Measurements from ENCODE around the gene HIPK2. TPM values are rescaled to one million over a fixed set of nuclear protein-coding genes. Genes with fewer than 3 reads are reported as not detected.

The HIPK2 gene
- total and polyA plus RNA-seq, 2 experiments from 2014 or later, result 23.2 to 47.0 TPM

- H3K27me3 ChIP-seq, result no peaks in the 10 kb centered on the region
- no peak for DNase-seq (ENCODE audit: low read depth in 1 of 2, low spot score in 1 of 2)
- H3K36me3 ChIP-seq, result no peaks in the 10 kb centered on the region
- no peaks in the 10 kb centered on the region for H3K9me3 ChIP-seq (ENCODE audit: low read depth)
- H3K4me3 ChIP-seq, result no peak overlapping the region
- peak overlapping the region; percentile 63 for H3K27ac ChIP-seq
- no peak for TF ChIP-seq CTCF (IDR thresholded peaks at IDR 0.05; ENCODE audit: low read depth, low read length)
- H3K4me1 ChIP-seq (ENCODE audit: low read depth), result peaks cover 15% of the 10 kb centered on the region
These were observed 110.4 kb downstream of the HIPK2 start for GRCh38 chr7:139667377-139667776.

GRCh38 chr7:139666501-139666900, 111.3 kb downstream of the HIPK2 start:
- H3K27ac ChIP-seq, result peak overlapping the region; percentile 63
- no peak for TF ChIP-seq CTCF (IDR thresholded peaks at IDR 0.05; ENCODE audit: low read depth, low read length)
- H3K36me3 ChIP-seq, result no peaks in the 10 kb centered on the region

GRCh38 chr7:139664434-139664833, 113.4 kb downstream of the HIPK2 start:
- Histone ChIP-seq H3K4me1 (ENCODE audit: low read depth) (peaks cover 44% of the 10 kb centered on the region), H3K27ac (no peak overlapping the region), H3K27me3 (no peaks in the 10 kb centered on the region), H3K9me3 (ENCODE audit: low read depth) (no peaks in the 10 kb centered on the region), H3K4me3 (no peak overlapping the region), H3K36me3 (no peaks in the 10 kb centered on the region)
- TF ChIP-seq CTCF (IDR thresholded peaks at IDR 0.05; ENCODE audit: low read depth, low read length), result no peak
- no peak for DNase-seq (ENCODE audit: low read depth in 1 of 2, low spot score in 1 of 2)

More at GRCh38 chr7:139666501-139666900, 111.3 kb downstream of the HIPK2 start:
- Histone ChIP-seq H3K4me1 (ENCODE audit: low read depth) (peaks cover 23% of the 10 kb centered on the region), H3K27me3 (no peaks in the 10 kb centered on the region), H3K9me3 (ENCODE audit: low read depth) (no peaks in the 10 kb centered on the region), H3K4me3 (no peak overlapping the region)
- no peak for DNase-seq (ENCODE audit: low read depth in 1 of 2, low spot score in 1 of 2)

- H3K36me3 ChIP-seq, result no peaks in the 10 kb centered on the region
- no peak overlapping the region for H3K4me3 ChIP-seq
- no peaks in the 10 kb centered on the region for H3K9me3 ChIP-seq (ENCODE audit: low read depth)
- H3K27me3 ChIP-seq, result no peaks in the 10 kb centered on the region
- peak overlapping the region; percentile 53 for H3K27ac ChIP-seq
- DNase-seq (ENCODE audit: low read depth in 1 of 2, low spot score in 1 of 2), result no peak
- peaks cover 51% of the 10 kb centered on the region for H3K4me1 ChIP-seq (ENCODE audit: low read depth)
- TF ChIP-seq CTCF (IDR thresholded peaks at IDR 0.05; ENCODE audit: low read depth, low read length), result no peak
These were observed 114.1 kb downstream of the HIPK2 start for GRCh38 chr7:139663608-139664177.

GRCh38 chr7:139661903-139662302, 115.9 kb downstream of the HIPK2 start:
- Histone ChIP-seq H3K4me1 (ENCODE audit: low read depth) (peaks cover 65% of the 10 kb centered on the region), H3K27ac (peak overlapping the region; percentile 39), H3K36me3 (no peaks in the 10 kb centered on the region), H3K27me3 (no peaks in the 10 kb centered on the region), H3K9me3 (ENCODE audit: low read depth) (no peaks in the 10 kb centered on the region), H3K4me3 (no peak overlapping the region)
- no peak for TF ChIP-seq CTCF (IDR thresholded peaks at IDR 0.05; ENCODE audit: low read depth, low read length)
- DNase-seq (ENCODE audit: low read depth in 1 of 2, low spot score in 1 of 2), result no peak
